K562 (cell line): ENCODE measurements around the gene HNRNPM. TPM values are rescaled to one million over a fixed set of nuclear protein-coding genes. Genes with fewer than 3 reads are reported as not detected.

Experiments used
- ARID3B ChIP-seq: fragments of 250-450 bp; sonication (Bioruptor Pico); IDR thresholded peaks from 2 replicates; pipeline ENCODE4 v1.4.0; 2020; ENCODE audit warnings: borderline replicate concordance
- EGR1 ChIP-seq: fragments of 450-650 bp; conservative IDR thresholded peaks from 2 replicates; pipeline ENCODE4 v1.6.1; 2017; ENCODE audit warnings: mild to moderate bottlenecking
- EP400 ChIP-seq: fragments of 450-650 bp; IDR thresholded peaks from 2 replicates; pipeline ENCODE4 v1.6.1; 2017; ENCODE audit warnings: antibody characterized with exemption, mild to moderate bottlenecking, moderate library complexity
- FIP1L1 ChIP-seq: fragments of 200-400 bp; formaldehyde crosslinking; IDR thresholded peaks from 2 replicates; pipeline ENCODE4 v1.6.1; 2018; ENCODE audit warnings: mild to moderate bottlenecking, low read depth, low read length; ENCODE audit not compliant: poor library complexity, severe bottlenecking
- GMEB1 ChIP-seq: fragments of 250-450 bp; sonication (Bioruptor Pico); IDR thresholded peaks from 2 replicates; pipeline ENCODE4 v1.4.0; 2020; ENCODE audit warnings: mild to moderate bottlenecking
- KHSRP ChIP-seq: fragments of 450-650 bp; IDR thresholded peaks from 2 replicates; pipeline ENCODE4 v1.6.1; 2017
- NCOA4 ChIP-seq: fragments of 450-650 bp; IDR thresholded peaks from 2 replicates; pipeline ENCODE4 v1.6.1; 2018; ENCODE audit warnings: mild to moderate bottlenecking; ENCODE audit not compliant: partially characterized antibody
- PML ChIP-seq: IDR thresholded peaks from 2 replicates; pipeline ENCODE4 v1.6.1; 2012; ENCODE audit warnings: low read length, inconsistent platforms
- TARDBP ChIP-seq: fragments of 450-650 bp; IDR thresholded peaks from 2 replicates; pipeline ENCODE4 v1.6.1; 2016
- TCFL5 ChIP-seq: fragments of 250-450 bp; sonication (Bioruptor Pico); conservative IDR thresholded peaks from 2 replicates; pipeline ENCODE4 v1.6.1; 2021; ENCODE audit warnings: mild to moderate bottlenecking, moderate library complexity, matching md5 sums
- ZNF444 ChIP-seq: fragments of 250-450 bp; sonication (Bioruptor Pico); IDR thresholded peaks from 2 replicates; pipeline ENCODE4 v1.4.0; 2020; ENCODE audit warnings: mild to moderate bottlenecking, moderate library complexity
- polyA plus RNA-seq, 8 experiments: library from polyadenylated mRNA; depleted of rRNA in 4 of 8; stranded (reverse) in 5 of 8; unstranded in 3 of 8; fragments of >200 nt; fragmentation: Nextera tagmentation in 2 of 8; fragmentation: Illumina TruSeq in 1 of 8; extraction: Ambion mirVana in 2 of 8; extraction: Trizol in 1 of 8; gene quantifications; 2 replicates each; pipeline versions ENCODE4 v1.2.1 to v1.2.3, GENCODE V29; 2011 to 2014; ENCODE audit warnings: inconsistent platforms in 1 of 8, missing spikeins in 1 of 8
- total RNA-seq, 7 experiments: library from RNA; depleted of rRNA in 6 of 7; stranded (reverse); fragments of >200 nt in 6 of 7; fragmentation: Illumina TruSeq in 2 of 7; extraction: Trizol in 2 of 7; gene quantifications; 2 replicates each; pipeline versions ENCODE4 v1.2.1 to v1.2.3, GENCODE V29; 2011 to 2021; ENCODE audit warnings: low replicate concordance in 1 of 7

HNRNPM gene
- total and polyA plus RNA-seq, 9 of the 15 experiments (the other 6 are each of a cell fraction or from before 2014, with no cell fraction given), result 11.1 to 340 (median 195) TPM

GRCh38 chr19:8416796-8417195 lies 28.0 kb upstream of the HNRNPM start (continued):
- TF ChIP-seq ARID3B (CRISPR knock-in tag) (no peak), FIP1L1 (no peak), PML (no peak), TCFL5 (CRISPR knock-in tag) (no peak), KHSRP (no peak), GMEB1 (CRISPR knock-in tag) (no peak), ZNF444 (no peak), NCOA4 (no peak), EGR1 (no peak), EP400 (no peak), TARDBP (no peak)
